ENCODE results near the gene RASA2.

RASA2 gene

GRCh38 chr3:141505166-141505565 lies 18.3 kb downstream of the RASA2 start:
- Histone ChIP-seq H3K27ac (ENCODE audit: low read length) (no peak overlapping the region), H3K36me3 (ENCODE audit: insufficient read depth, low read depth, low read length) (no peaks in the 10 kb centered on the region), H3K9ac (ENCODE audit: low read depth, low read length) (no peak overlapping the region), H3K9me3 (ENCODE audit: insufficient read depth, low read depth, low read length) (no peaks in the 10 kb centered on the region), H3K27me3 (ENCODE audit: insufficient read depth, low read length) (no peaks in the 10 kb centered on the region), H3K4me1 (ENCODE audit: insufficient read depth, low read length) (peaks cover 4% of the 10 kb centered on the region; the same call in 1 of the 2 replicates), H3K4me3 (ENCODE audit: low read length) (no peak overlapping the region)

- H3K27ac ChIP-seq (ENCODE audit: low read length) = no peak overlapping the region
- H3K4me1 ChIP-seq (ENCODE audit: insufficient read depth, low read length) = peaks cover 4% of the 10 kb centered on the region; the same call in 1 of the 2 replicates
- no peaks in the 10 kb centered on the region for H3K36me3 ChIP-seq (ENCODE audit: insufficient read depth, low read depth, low read length)
- no peak overlapping the region for H3K4me3 ChIP-seq (ENCODE audit: low read length)
- no peaks in the 10 kb centered on the region for H3K27me3 ChIP-seq (ENCODE audit: insufficient read depth, low read length)
- no peak overlapping the region for H3K9ac ChIP-seq (ENCODE audit: low read depth, low read length)
- no peaks in the 10 kb centered on the region for H3K9me3 ChIP-seq (ENCODE audit: insufficient read depth, low read depth, low read length)
Observed at GRCh38 chr3:141506071-141506470, 19.2 kb downstream of the RASA2 start.

- no peaks in the 10 kb centered on the region for H3K27me3 ChIP-seq (ENCODE audit: insufficient read depth, low read length)
- no peak overlapping the region for H3K4me3 ChIP-seq (ENCODE audit: low read length)
- H3K4me1 ChIP-seq (ENCODE audit: insufficient read depth, low read length) = peaks cover 4% of the 10 kb centered on the region; the same call in 1 of the 2 replicates
- no peaks in the 10 kb centered on the region for H3K36me3 ChIP-seq (ENCODE audit: insufficient read depth, low read depth, low read length)
- no peak overlapping the region for H3K27ac ChIP-seq (ENCODE audit: low read length)
- H3K9ac ChIP-seq (ENCODE audit: low read depth, low read length) = no peak overlapping the region
- H3K9me3 ChIP-seq (ENCODE audit: insufficient read depth, low read depth, low read length) = no peaks in the 10 kb centered on the region
Observed at GRCh38 chr3:141507392-141508066, 20.7 kb downstream of the RASA2 start.

- Histone ChIP-seq H3K9ac (ENCODE audit: low read depth, low read length) (no peak overlapping the region), H3K27me3 (ENCODE audit: insufficient read depth, low read length) (no peaks in the 10 kb centered on the region), H3K36me3 (ENCODE audit: insufficient read depth, low read depth, low read length) (no peaks in the 10 kb centered on the region), H3K27ac (ENCODE audit: low read length) (no peak overlapping the region), H3K4me3 (ENCODE audit: low read length) (no peak overlapping the region), H3K9me3 (ENCODE audit: insufficient read depth, low read depth, low read length) (no peaks in the 10 kb centered on the region), H3K4me1 (ENCODE audit: insufficient read depth, low read length) (peaks cover 4% of the 10 kb centered on the region; the same call in 1 of the 2 replicates)
Observed at GRCh38 chr3:141508067-141508436, 21.2 kb downstream of the RASA2 start.

GRCh38 chr3:141511361-141511760 lies 24.5 kb downstream of the RASA2 start:
- H3K9me3 ChIP-seq (ENCODE audit: insufficient read depth, low read depth, low read length) = no peaks in the 10 kb centered on the region
- no peaks in the 10 kb centered on the region for H3K27me3 ChIP-seq (ENCODE audit: insufficient read depth, low read length)
- H3K9ac ChIP-seq (ENCODE audit: low read depth, low read length) = no peak overlapping the region
- peaks cover 6% of the 10 kb centered on the region; the same call in 1 of the 2 replicates for H3K36me3 ChIP-seq (ENCODE audit: insufficient read depth, low read depth, low read length)
- no peak overlapping the region for H3K4me3 ChIP-seq (ENCODE audit: low read length)
- H3K4me1 ChIP-seq (ENCODE audit: insufficient read depth, low read length) = peaks cover 4% of the 10 kb centered on the region; the same call in 1 of the 2 replicates
- H3K27ac ChIP-seq (ENCODE audit: low read length) = no peak overlapping the region

- H3K9ac ChIP-seq (ENCODE audit: low read depth, low read length) = no peak overlapping the region
- H3K27me3 ChIP-seq (ENCODE audit: insufficient read depth, low read length) = no peaks in the 10 kb centered on the region
- no peaks in the 10 kb centered on the region for H3K4me1 ChIP-seq (ENCODE audit: insufficient read depth, low read length)
- no peaks in the 10 kb centered on the region for H3K9me3 ChIP-seq (ENCODE audit: insufficient read depth, low read depth, low read length)
- no peak overlapping the region for H3K4me3 ChIP-seq (ENCODE audit: low read length)
- H3K36me3 ChIP-seq (ENCODE audit: insufficient read depth, low read depth, low read length) = peaks cover 24% of the 10 kb centered on the region; the same call in 1 of the 2 replicates
- H3K27ac ChIP-seq (ENCODE audit: low read length) = no peak overlapping the region
Observed at GRCh38 chr3:141514382-141514781, 27.6 kb downstream of the RASA2 start.

- H3K4me1 ChIP-seq (ENCODE audit: insufficient read depth, low read length) = no peaks in the 10 kb centered on the region
- no peaks in the 10 kb centered on the region for H3K27me3 ChIP-seq (ENCODE audit: insufficient read depth, low read length)
- no peak overlapping the region for H3K4me3 ChIP-seq (ENCODE audit: low read length)
- peaks cover 31% of the 10 kb centered on the region; the same call in 1 of the 2 replicates for H3K36me3 ChIP-seq (ENCODE audit: insufficient read depth, low read depth, low read length)
- no peaks in the 10 kb centered on the region for H3K9me3 ChIP-seq (ENCODE audit: insufficient read depth, low read depth, low read length)
- no peak overlapping the region for H3K27ac ChIP-seq (ENCODE audit: low read length)
- no peak overlapping the region for H3K9ac ChIP-seq (ENCODE audit: low read depth, low read length)
Observed at GRCh38 chr3:141519587-141519986, 32.8 kb downstream of the RASA2 start.

GRCh38 chr3:141521781-141522180 lies 35.0 kb downstream of the RASA2 start:
- H3K27me3 ChIP-seq (ENCODE audit: insufficient read depth, low read length) = no peaks in the 10 kb centered on the region
- no peak overlapping the region for H3K4me3 ChIP-seq (ENCODE audit: low read length)
- peaks cover 6% of the 10 kb centered on the region; the same call in 1 of the 2 replicates for H3K4me1 ChIP-seq (ENCODE audit: insufficient read depth, low read length)
- H3K9ac ChIP-seq (ENCODE audit: low read depth, low read length) = no peak overlapping the region
- H3K27ac ChIP-seq (ENCODE audit: low read length) = no peak overlapping the region
- H3K9me3 ChIP-seq (ENCODE audit: insufficient read depth, low read depth, low read length) = no peaks in the 10 kb centered on the region
- peaks cover 26% of the 10 kb centered on the region; the same call in 1 of the 2 replicates for H3K36me3 ChIP-seq (ENCODE audit: insufficient read depth, low read depth, low read length)

GRCh38 chr3:141523615-141524375 lies 37.0 kb downstream of the RASA2 start:
- peaks cover 10% of the 10 kb centered on the region; the same call in 1 of the 2 replicates for H3K4me1 ChIP-seq (ENCODE audit: insufficient read depth, low read length)
- H3K9me3 ChIP-seq (ENCODE audit: insufficient read depth, low read depth, low read length) = no peaks in the 10 kb centered on the region
- H3K9ac ChIP-seq (ENCODE audit: low read depth, low read length) = no peak overlapping the region
- no peak overlapping the region for H3K27ac ChIP-seq (ENCODE audit: low read length)
- H3K4me3 ChIP-seq (ENCODE audit: low read length) = no peak overlapping the region
- peaks cover 17% of the 10 kb centered on the region; the same call in 1 of the 2 replicates for H3K36me3 ChIP-seq (ENCODE audit: insufficient read depth, low read depth, low read length)
- no peaks in the 10 kb centered on the region for H3K27me3 ChIP-seq (ENCODE audit: insufficient read depth, low read length)

- no peak overlapping the region for H3K27ac ChIP-seq (ENCODE audit: low read length)
Observed at GRCh38 chr3:141524988-141525387, 38.2 kb downstream of the RASA2 start.

GRCh38 chr3:141525814-141526213 lies 39.0 kb downstream of the RASA2 start:
- Histone ChIP-seq H3K27ac (ENCODE audit: low read length) (no peak overlapping the region), H3K4me1 (ENCODE audit: insufficient read depth, low read length) (peaks cover 10% of the 10 kb centered on the region; the same call in 1 of the 2 replicates), H3K9ac (ENCODE audit: low read depth, low read length) (no peak overlapping the region), H3K27me3 (ENCODE audit: insufficient read depth, low read length) (no peaks in the 10 kb centered on the region), H3K4me3 (ENCODE audit: low read length) (no peak overlapping the region), H3K9me3 (ENCODE audit: insufficient read depth, low read depth, low read length) (no peaks in the 10 kb centered on the region), H3K36me3 (ENCODE audit: insufficient read depth, low read depth, low read length) (peaks cover 13% of the 10 kb centered on the region; the same call in 1 of the 2 replicates)

More at GRCh38 chr3:141524988-141525387, 38.2 kb downstream of the RASA2 start:
- Histone ChIP-seq H3K4me3 (ENCODE audit: low read length) (no peak overlapping the region), H3K4me1 (ENCODE audit: insufficient read depth, low read length) (peaks cover 10% of the 10 kb centered on the region; the same call in 1 of the 2 replicates), H3K36me3 (ENCODE audit: insufficient read depth, low read depth, low read length) (peaks cover 13% of the 10 kb centered on the region; the same call in 1 of the 2 replicates), H3K27me3 (ENCODE audit: insufficient read depth, low read length) (no peaks in the 10 kb centered on the region), H3K9ac (ENCODE audit: low read depth, low read length) (no peak overlapping the region), H3K9me3 (ENCODE audit: insufficient read depth, low read depth, low read length) (no peaks in the 10 kb centered on the region)
